ENCODE measurements around the gene CPNE8.

The CPNE8 gene

DNA sequence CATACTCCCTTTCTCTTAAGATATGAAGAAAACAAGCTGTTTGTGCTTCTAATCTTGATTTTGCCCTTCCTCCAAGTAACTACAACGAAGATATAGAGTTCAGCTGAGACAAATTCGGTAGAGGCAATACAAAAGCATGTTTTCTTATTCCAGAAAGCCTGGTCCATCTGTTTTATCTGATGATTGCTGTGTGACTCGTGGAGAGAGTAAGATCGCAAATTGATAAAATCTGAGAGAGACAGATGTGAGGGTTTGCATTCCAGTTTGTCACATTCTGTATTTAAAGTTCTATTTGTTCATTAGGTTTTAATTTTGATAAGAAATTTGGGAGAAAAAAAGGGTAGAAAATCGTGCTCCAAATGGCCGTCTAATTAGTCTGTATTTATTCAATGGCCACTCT, 192.1 kb downstream of the CPNE8 start:
- no peak for DNase-seq

DNA sequence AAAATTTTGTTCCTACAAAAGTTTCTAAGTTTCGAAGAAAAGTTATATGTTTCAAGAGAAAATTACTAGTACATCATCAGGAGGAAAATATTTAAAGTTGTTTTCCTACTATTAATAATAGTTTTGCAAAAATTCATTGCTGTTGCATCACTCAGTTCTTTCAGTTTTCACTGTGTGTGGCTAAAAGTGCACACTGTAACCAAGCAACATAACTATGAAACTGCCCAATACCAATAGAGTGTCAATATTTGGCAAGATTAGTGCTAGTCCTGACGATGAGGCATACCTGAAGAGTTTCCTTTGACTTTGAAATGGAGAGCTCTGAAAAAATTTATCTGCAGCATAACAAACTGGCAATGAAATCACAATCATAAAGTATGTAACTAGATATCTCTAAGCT, 194.3 kb downstream of the CPNE8 start:
- no peak for DNase-seq

DNA sequence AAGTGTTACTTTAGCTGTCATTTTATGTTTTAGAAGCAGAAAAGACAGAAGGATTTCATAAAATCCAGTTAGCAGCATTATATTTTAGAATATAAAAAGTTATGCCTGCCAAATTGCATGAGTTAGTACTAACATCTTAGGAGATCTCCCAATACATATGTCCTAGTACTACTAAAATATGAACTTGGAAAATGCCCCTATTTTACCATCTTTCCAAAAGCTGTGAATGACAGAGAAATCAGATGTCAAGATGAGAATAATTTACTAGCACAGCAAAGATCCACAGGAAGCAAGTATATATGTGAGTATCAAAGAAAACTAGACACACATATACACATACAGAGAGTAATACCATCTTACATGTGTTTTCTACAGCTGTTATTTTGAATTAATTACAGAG, 196.9 kb downstream of the CPNE8 start:
- no peak for DNase-seq

DNA sequence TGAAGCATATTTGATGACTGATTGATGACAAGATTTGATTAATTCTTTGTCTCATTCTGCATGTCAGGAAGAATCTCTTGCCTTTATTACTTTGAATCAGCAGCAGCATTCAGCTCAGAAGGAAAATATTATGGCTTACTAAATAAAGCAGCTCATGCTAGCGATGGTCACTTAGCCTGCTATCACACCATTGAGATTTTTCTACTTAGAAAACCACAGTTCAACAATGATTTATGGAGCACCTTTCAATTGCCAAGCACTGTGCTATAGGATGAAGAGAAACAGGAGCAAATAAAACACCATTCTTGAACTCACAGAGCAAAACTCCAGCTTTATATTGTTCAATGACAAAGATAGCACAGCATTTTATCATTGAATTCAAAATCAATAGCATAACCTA, 197.7 kb downstream of the CPNE8 start:
- no peak for DNase-seq

DNA sequence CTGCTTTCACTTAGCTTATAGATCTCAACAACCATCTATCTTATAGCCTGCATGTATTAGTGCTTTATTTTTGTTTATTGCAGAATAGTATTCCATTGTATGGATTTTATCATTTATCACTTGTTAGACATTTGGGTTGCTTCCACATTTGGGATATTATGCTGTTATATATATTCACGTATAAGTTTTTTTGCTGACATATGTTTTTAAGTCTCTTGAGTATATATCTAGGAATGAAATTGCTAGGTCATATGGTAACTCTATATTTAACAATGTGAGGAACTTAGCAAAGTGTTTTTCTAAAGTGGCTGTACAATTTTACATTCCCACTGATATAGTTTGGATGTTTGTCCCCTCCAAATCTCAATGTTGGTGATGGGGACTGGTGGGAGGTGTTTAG, 208.1 kb downstream of the CPNE8 start:
- DNase-seq, result no peak

DNA sequence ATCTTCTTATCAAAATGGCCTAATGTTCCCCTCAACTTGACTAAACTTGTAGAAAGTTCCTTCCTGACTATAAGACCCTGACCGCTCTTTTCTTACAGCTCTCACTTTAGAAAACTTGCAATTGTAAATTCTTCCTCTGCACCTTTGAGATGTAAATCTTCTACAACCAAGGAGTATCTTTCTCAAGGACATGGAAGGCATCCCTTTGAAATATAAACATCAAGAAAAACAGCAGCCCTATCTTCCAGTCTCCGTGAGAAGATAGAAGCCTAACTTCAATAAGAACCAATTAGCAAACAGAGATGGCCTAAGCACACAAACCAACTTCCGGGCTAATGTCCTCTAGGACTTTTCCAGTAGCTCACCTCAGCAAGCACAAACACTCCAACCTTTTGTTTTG, 210.3 kb downstream of the CPNE8 start:
- DNase-seq, result no peak

DNA sequence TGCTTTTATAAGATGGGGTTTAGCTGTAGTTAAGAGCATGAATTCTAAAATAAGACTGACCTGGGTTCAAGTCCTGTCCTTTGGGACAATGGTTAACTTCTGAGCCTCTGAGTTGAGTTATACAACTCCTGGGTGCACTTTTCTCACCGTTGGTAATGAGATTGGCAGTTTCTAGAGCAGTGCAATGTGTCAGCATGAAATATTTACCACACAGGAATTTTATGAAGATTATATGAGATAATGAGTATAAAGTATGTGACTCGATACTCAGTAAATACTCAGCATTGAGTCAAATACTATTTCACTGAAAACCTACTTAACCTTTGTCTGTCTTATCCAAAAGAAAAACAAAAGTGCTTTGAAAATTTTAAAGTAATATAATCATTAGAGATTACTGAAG, 214.2 kb downstream of the CPNE8 start:
- DNase-seq, result no peak

DNA sequence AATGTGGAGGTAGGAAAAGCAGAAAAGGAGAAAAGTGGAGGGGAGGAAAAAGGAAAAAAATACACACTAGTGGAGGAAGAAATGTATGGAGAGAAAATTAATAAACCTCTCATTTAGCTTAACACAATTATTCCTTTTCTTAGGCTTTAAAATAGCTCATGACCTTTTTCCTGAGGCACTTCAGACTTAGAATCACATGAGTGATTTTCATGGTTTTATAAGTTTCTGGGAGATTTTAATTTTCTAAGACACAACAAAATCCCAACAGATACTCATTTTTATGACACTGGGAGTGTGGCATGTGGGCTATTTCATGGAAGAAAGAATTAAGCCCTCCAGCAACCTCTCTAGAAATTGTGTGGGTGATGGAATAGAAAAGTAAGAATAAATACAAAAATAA, 214.7 kb downstream of the CPNE8 start:
- DNase-seq, result no peak

DNA sequence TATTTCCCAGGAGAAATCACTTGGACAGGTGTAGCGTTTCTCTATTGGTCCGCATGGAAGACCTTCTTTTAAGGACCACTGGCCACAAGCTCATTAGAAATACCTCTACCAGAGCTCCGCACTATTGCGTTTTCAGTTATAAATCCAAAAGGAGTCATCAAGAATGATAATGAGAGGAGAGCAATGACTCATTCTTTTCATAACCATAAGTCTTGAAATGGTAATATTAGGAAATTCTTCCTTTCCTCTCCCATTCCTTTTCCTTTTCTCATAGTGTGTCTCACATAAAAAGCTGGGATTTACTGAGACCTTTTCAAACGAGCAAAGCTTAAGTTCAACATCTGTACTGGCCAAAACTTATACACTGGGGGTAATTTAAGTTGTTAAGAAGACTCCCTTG, 215.7 kb downstream of the CPNE8 start:
- DNase-seq, result no peak

DNA sequence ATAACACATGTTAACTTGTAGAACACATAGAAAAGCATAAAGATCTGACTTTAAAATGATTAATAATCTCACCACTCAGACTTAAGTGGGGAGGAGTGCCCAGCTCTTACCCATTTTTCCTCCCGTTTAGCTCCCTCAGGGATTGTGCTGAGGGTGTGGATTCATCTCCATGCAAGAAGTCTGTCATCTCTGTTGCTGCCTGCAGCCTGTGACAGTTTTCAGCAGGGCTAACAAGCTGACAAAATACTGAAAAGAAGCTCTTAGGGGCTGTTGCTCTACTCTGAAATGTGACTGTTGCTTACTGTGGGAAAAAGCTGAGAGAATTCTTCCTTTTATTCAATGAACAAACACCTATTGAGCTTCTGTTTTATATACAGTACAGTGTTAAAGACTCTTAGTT, 216.2 kb downstream of the CPNE8 start:
- no peak for DNase-seq

DNA sequence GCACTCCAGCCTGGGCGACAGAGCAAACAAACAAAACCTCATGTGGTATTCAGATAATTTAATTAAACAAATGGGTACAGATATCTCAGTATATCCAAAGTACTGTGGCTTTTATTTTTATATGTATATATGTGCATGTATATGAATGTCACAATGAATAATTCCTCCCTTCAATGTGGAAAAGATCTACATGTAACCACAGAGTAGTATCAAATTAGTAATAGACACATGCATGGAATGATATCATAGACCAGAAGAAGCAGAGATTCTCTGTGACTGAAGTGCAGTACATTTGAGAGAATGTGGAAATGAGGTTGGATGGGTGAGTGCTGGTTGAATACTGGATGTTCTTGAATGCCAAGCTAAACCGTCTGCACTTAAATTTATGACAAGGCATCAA, 222.9 kb downstream of the CPNE8 start:
- no peak for DNase-seq

DNA sequence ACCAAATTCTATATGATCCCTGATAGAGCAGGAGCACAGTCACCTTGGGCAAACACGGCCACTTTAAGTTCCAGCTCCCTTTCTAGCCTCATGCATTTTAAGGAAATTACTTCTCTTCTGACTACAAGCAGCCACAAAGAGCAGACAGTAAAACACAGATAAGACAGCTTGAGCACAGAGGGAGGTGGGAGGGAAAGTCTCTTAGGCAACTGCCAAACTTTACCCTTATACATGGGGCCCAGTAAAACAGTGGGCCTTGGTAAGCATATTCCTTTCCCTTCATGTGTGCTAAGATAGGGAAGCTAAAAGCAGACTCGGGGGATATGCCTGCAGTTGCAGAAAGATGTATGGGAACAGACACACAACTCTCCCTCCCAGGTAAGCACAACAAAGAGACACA, 235.9 kb downstream of the CPNE8 start:
- no peak for DNase-seq

DNA sequence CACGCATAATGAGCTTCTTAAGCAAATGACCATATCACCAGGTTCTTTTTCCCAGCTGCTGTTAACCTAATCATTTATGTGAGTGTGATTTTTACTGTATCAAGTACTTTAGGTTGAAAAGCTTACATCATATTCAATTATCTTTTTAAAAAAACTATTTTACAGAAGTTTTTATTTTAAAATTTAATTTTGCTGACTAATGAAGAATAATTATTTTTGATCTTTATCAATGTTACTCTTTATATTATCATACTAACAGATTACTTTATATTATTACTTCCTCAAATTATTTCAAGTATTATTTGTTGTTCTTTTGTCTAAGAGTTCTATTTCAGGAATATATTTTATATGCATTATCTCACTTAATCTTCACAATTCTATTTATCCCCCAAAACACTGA, 236.3 kb downstream of the CPNE8 start:
- DNase-seq, result no peak

DNA sequence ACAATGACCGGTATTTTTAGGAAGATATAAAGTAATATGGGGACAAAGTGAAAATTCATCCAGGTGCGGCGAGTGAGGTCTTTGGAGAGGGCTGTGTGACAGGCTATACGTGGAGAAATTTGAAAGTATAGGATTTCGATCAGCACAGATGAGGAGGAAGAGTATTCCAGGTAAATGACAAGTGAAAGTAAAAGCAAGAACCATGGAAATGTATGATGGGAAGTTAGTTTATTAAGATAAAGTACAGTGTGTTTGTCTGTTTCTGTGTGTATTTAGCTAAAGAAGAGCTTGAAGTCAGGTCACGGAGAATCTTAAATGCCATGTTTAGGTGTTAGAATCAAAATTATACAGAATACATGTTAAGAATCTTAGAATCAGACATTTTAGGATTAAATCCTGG, 239.0 kb downstream of the CPNE8 start:
- DNase-seq, result no peak

DNA sequence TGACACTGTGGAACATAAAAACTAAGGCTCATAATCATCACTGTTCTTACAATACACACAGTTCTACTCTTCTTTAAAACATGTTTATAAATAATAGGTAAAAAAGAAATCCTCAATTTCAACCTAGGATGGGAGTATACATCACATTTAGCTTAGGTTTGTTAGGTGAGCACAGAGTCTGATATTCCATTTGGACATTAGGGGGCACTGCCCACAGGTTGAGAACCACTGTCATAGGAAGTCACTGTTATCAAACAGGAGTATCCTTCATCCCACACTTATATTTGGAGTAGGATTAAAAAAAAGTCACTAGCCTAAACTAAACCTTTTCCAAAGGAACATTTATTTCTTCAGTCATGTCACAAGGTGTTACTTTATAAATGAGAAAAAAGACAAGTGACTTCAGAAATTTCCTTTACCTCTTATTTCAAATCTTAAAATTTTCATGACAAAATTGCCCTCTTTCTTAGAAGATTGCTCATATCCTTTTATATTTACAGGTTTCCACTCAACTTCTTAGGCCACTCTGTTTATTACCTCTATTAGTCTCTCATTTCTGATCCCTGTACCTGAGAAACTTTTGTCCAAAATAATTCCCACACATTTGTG, 240.6 kb downstream of the CPNE8 start:
- DNase-seq, result no peak

DNA sequence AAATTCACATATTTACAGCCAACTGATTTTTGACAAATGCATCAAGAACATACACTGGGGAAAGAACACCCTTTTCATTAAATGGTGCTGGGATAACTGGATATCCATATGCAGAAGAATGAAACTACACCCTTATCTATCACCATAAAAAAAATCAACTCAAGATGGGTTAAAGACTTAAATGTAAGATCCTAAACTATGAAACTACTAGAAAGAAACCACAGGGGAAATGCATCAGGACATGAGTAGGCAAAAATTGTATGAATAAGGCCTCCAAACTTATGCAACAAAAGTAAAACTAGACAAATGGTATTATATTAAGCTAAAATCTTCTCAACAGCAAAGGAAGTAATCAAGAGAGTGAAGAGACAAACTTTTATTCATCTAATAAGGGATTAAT, 242.6 kb downstream of the CPNE8 start:
- DNase-seq, result no peak

DNA sequence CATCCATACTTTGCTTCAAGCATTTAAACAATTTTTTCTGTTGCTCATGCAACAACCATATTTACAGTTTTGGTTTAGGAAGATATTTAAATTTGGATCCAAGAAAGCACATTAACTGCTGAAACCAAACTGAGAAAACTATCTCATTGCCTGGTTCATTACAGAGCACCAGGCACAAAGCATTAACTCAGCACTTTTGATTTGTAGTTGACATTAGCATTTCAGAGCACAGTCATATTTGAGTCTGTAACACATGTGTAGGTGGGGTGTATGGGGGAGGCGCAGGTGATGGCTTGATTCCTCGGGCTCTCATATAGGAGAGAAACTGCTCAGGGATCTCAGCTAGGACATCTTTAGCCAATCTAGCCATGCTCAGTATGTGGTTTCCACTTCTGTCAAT, 251.7 kb downstream of the CPNE8 start:
- no peak for DNase-seq

DNA sequence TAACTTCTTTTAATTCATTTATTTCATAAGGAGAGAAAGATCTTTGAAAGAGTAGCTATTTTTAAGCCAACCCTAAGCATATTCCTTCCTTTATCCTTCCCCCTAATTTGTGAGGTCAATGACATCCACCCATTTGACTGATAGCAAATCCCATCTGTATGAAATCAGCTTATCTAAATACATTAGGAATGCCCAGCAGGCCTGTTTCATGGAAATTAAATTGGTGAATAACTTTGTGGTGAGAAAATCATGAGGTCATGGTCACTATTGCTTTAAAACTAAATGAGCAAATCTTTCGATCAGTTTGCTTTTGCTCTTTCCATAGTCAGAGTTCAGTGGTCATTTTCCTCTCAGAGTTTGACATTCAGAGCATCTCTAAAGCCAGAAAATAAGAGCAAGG, 256.6 kb downstream of the CPNE8 start:
- no peak for DNase-seq

DNA sequence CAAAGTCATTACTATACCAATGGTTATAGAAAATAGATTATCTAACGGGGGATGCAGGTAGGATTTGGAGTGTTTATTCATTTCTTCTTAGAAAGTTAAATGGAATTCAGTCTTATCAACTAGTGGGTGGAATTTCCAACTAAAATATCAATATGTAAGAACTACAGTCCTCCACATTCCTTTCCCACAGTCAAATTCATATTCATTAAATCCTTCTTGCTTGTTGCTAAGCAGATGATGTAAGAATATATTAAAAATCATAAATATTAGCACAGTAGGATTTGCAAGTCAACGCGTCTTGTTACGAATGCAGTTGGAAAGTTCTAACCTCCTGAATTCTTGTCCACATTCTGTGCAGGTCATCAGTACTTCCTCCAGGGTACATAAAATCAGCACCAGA, 259.2 kb downstream of the CPNE8 start:
- no peak for DNase-seq

DNA sequence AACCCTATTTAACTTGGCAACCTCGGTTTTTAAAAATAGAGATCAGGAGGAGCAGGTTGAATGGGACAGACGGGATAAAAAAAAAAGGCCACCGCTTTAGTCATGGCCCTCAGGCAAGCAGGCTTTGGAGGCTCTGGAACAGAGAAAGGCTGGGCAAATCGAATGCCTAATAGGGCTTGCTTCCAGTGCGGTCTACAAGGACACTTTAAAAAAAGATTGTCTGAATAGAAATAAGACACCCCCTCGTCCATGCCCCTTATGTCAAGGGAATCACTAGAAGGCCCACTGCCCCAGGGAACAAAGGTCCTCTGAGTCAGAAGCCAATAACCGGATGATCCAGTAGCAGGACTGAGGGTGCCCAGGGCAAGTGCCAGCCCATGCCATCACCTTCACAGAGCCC, 265.8 kb downstream of the CPNE8 start:
- DNase-seq, result no peak

DNA sequence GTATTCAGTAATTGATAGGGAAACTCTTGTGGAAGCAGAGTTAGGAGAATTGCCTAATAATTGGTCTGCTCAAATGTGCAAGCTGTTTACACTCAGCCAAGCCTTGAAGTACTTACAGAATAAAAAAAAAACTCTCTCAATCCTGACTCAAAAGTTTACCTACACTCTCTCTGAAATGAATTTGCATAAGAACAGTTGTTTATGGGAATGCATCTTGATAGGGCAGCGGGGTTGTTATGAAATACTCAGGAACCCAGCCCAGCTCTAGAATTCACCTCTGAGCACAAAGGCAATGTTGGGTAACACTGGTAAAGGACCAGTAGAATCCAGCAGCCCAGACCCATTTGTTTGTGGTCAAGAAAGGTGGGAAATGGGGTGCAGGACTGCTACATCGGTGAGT, 267.0 kb downstream of the CPNE8 start:
- no peak for DNase-seq

DNA sequence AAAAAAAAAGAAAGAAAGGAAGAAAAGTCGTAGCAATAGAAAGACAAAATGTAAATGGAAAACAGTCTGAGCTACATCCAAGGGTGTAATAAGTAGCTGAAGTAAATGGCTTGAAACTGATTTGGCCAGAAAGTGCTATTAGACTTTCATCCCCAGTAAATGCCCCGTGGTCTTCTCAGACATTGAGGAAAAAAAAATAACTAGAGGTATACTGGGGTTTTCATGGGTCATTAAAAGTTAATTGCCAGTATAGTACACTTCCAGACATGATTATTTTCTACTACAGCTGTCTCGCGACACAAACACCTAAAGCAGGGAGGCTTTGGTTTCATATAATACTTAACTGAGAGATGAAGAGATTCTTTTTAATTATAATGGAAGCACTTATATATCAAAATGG, 271.9 kb downstream of the CPNE8 start:
- DNase-seq, result peak; percentile 3

DNA sequence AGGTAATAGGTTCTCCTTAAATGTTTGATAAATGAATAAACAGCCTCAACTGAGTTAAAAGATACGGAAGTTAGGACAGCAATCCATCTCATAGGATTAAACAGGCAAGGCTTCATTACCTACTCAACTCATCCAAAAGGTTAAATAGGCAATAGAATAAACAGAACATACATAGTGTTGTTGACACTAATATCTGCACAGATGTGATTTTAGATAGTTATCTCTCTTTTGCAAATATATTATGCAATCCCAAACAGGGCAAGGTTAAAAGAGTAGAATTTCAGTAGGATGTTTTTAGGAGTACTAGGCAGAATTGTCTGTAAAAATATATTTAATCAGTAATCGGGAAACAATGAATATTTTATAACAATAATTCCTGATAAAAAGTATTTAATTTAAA, 276.3 kb downstream of the CPNE8 start:
- DNase-seq, result no peak

DNA sequence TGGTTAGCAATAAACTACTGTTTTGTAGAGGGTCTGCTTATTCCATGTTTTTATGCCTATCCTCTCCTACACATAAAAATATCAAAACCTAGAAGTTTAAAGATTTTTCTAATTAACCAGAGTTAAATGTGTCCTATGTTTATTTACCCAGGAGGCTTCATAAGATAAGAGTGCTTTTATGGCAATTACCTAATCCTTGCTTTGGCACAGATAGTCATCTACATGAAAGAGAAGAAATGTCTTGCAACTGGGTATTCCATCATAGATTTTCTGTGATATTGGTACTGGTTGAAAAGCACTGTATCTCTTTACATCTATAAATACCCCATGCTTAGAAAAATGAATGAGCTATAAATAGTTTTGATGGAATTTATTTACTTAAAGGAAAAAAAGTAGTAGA, 277.1 kb downstream of the CPNE8 start:
- DNase-seq, result no peak

DNA sequence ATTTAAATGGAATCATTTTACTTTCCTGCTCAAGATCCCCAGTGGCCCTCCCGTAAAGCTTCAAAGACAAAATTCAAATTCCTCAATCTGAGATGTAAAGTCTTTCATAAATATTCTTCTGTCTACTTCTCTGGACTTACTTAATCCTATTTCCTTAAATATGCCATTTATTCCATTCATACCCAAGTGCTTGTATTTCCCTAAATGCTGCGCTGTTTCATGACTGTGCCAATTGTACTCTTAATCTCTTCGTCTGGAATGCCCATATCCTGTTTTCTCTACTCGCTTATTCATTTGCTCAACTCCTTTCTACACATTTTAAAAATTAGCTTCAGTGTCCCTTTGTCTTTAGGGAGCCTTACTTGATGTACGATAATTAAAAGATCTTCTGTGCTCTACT, 280.1 kb downstream of the CPNE8 start:
- no peak for DNase-seq

DNA sequence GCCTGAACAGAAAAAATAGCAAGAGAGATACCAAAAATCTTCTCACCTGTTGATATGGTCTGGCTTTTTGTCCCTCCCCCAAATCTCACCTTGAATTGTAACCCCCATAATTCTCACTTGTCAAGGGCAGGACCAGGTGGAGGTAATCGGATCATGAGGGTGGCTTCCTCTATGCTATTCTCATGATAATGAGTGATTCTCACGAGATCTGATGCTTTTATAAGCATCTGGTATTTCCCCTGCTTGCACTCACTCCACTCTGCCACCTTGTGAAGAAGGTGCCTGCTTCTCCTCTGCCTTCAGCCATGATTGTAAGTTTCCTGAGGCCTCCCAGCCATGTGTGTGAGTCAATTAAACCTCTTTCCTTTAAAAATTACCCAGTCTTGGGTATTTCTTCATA, 291.2 kb downstream of the CPNE8 start:
- no peak for DNase-seq
